OCI-LY3 (cell line): ENCODE data around the gene USP28.

ENCODE experiments used
- H2AFZ ChIP-seq: fragments of 200-600, 300-600 bp; shearing (Covaris generic); 2 replicates; pipeline ENCODE4 v1.6.0; 2014; ENCODE audit warnings: antibody characterized with exemption, low read depth, low read length
- H3K27ac ChIP-seq: fragments of 200-600, 300-600 bp; sonication (generic); 2 replicates; pipeline ENCODE4 v1.5.1; 2014; ENCODE audit warnings: mild to moderate bottlenecking, low read length, moderate library complexity, mixed read lengths
- H3K27me3 ChIP-seq: fragments of 200-600, 300-600 bp; sonication (generic); 2 replicates; pipeline ENCODE4 v1.6.1; 2014; ENCODE audit warnings: low read depth, low read length, mixed read lengths
- H3K36me3 ChIP-seq: fragments of 200-600, 300-600 bp; sonication (generic); replicated peaks from 2 replicates; pipeline ENCODE3; 2014; ENCODE audit warnings: low read depth, low read length, mixed read lengths
- H3K4me1 ChIP-seq: fragments of 300-600, 200-600 bp; sonication (generic); 2 replicates; pipeline ENCODE4 v1.6.1; 2014; ENCODE audit warnings: low read length, mixed read lengths
- H3K4me2 ChIP-seq: fragments of 200-600, 300-600 bp; sonication (generic); 2 replicates; pipeline ENCODE4 v1.6.1; 2014; ENCODE audit warnings: low read length, mixed read lengths
- H3K4me3 ChIP-seq: fragments of 300-600, 200-600 bp; sonication (generic); 2 replicates; pipeline ENCODE4 v1.5.1; 2014; ENCODE audit warnings: antibody characterized with exemption, mild to moderate bottlenecking, low read length, moderate library complexity
- H3K79me2 ChIP-seq: fragments of 300-600, 200-600 bp; shearing (Covaris generic); 2 replicates; pipeline ENCODE4 v1.6.1; 2014; ENCODE audit warnings: mild to moderate bottlenecking, low read length, mixed read lengths
- H3K9ac ChIP-seq: fragments of 300-600, 200-600 bp; shearing (Covaris generic); 2 replicates; pipeline ENCODE4 v1.6.0; 2014; ENCODE audit warnings: mild to moderate bottlenecking, low read length, moderate library complexity
- H3K9me3 ChIP-seq: fragments of 200-600, 300-600 bp; shearing (Covaris generic); 2 replicates; pipeline ENCODE4 v1.6.1; 2014; ENCODE audit warnings: low read length, mixed read lengths; ENCODE audit not compliant: insufficient read depth
- H4K20me1 ChIP-seq: fragments of 200-600, 300-600 bp; sonication (generic); 2 replicates; pipeline ENCODE4 v1.6.1; 2016; ENCODE audit warnings: low read length, mixed read lengths; ENCODE audit not compliant: insufficient read depth
- EZH2phosphoT487 ChIP-seq: fragments of 200-600 bp; shearing (Covaris generic); IDR thresholded peaks from 2 replicates; pipeline ENCODE4 v1.6.1; 2018; ENCODE audit warnings: antibody characterized with exemption, mixed run types, low read depth
- TF ChIP-seq, protein P1 (sequence below): fragments of 200-600, 300-600 bp; sonication (generic); IDR thresholded peaks from 2 replicates; pipeline ENCODE4 v1.5.1; 2014; ENCODE audit warnings: antibody characterized with exemption, low read length, low read depth

USP28 gene

DNA sequence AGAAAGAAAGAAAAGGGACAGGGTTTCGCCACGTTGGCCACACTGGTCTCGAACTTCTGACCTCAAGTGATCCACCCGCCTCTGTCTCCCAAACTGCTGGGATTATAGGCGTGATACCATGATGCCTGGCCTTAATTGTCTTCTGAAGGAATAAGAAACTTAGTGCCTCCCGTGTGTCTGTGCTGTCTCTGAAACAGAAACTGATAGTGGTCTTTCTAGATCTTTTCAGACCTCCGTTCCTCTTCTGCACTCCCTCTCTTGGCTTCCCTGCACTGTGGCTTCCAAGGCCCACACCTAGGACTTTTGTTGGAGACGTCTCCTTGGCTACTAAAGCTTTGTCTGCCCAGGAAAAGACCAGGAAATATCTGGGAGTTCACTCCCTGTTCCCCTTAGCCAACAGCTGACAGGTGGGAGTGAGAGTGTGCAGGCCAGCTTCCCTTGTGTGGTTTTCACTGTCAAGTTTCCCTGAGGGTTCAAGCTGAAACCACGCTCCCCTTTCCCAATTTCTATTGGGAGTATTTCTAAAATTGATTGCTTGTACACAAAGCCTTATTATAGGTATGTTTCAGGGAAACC, 19.1 kb upstream of the USP28 start:
- Histone ChIP-seq H2AFZ (peak overlapping the region; percentile 22; the same call in 1 of the 2 replicates), H3K27ac (no peak overlapping the region), H3K9ac (peak overlapping the region; percentile 17; the same call in 1 of the 2 replicates), H4K20me1 (no peaks in the 10 kb centered on the region), H3K36me3 (no peaks in the 10 kb centered on the region), H3K4me2 (peak overlapping the region; percentile 64), H3K4me1 (peaks cover 33% of the 10 kb centered on the region), H3K4me3 (peak overlapping the region; percentile 34; the same call in 1 of the 2 replicates), H3K27me3 (no peaks in the 10 kb centered on the region), H3K9me3 (no peaks in the 10 kb centered on the region), H3K79me2 (no peaks in the 10 kb centered on the region)
- TF ChIP-seq, protein P1, sequence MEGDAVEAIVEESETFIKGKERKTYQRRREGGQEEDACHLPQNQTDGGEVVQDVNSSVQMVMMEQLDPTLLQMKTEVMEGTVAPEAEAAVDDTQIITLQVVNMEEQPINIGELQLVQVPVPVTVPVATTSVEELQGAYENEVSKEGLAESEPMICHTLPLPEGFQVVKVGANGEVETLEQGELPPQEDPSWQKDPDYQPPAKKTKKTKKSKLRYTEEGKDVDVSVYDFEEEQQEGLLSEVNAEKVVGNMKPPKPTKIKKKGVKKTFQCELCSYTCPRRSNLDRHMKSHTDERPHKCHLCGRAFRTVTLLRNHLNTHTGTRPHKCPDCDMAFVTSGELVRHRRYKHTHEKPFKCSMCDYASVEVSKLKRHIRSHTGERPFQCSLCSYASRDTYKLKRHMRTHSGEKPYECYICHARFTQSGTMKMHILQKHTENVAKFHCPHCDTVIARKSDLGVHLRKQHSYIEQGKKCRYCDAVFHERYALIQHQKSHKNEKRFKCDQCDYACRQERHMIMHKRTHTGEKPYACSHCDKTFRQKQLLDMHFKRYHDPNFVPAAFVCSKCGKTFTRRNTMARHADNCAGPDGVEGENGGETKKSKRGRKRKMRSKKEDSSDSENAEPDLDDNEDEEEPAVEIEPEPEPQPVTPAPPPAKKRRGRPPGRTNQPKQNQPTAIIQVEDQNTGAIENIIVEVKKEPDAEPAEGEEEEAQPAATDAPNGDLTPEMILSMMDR: no peak
- no peak for TF ChIP-seq EZH2phosphoT487

DNA sequence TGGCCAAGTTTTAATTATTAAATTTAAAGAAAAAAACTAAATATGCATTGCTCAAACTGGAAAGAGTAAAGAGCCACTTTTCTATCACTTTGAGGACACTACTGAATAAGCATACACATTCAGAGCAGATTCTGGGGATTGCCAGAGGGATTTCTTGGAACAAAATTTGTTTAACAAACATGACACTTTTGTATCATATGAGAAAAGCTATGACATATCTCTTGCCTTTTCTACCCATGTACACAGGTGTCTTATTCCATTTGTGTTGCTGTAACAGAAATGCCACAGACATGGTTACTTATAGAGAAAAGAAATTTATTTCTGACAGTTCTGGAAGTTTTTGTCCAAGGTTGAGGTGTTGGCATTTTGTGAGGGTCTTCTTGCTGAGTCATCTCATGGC, 13.5 kb upstream of the USP28 start:
- Histone ChIP-seq H3K27me3 (no peaks in the 10 kb centered on the region), H3K4me1 (peaks cover 26% of the 10 kb centered on the region), H2AFZ (no peak overlapping the region), H4K20me1 (no peaks in the 10 kb centered on the region), H3K9ac (no peak overlapping the region), H3K79me2 (no peaks in the 10 kb centered on the region), H3K27ac (no peak overlapping the region), H3K4me3 (no peak overlapping the region), H3K4me2 (no peak overlapping the region), H3K9me3 (no peaks in the 10 kb centered on the region), H3K36me3 (no peaks in the 10 kb centered on the region)
- TF ChIP-seq EZH2phosphoT487: no peak
- TF ChIP-seq, protein P1: no peak

DNA sequence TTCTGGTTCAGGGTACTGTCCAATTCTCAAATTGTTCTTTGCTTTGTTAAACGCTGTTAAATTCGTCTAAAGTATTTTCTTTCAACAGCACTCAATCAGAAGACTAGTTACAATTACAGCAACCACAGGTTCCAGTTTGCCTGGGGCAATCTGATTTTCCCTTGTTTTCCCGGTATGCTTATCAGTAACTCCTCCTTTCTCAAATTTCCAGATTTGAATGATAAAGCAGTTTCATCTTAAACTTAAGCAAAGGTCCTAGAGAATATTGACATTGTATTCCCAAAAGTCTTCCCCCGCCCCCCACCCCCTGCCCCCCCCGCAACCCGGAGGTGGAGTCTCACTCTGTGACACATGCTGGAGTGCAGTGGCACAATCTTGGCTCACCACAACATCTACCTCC, 10.5 kb upstream of the USP28 start:
- Histone ChIP-seq H3K4me2 (no peak overlapping the region), H3K9ac (no peak overlapping the region), H3K79me2 (no peaks in the 10 kb centered on the region), H3K4me3 (no peak overlapping the region), H3K4me1 (peaks cover 26% of the 10 kb centered on the region), H3K36me3 (no peaks in the 10 kb centered on the region), H4K20me1 (no peaks in the 10 kb centered on the region), H3K9me3 (no peaks in the 10 kb centered on the region), H2AFZ (no peak overlapping the region), H3K27me3 (no peaks in the 10 kb centered on the region), H3K27ac (no peak overlapping the region)
- TF ChIP-seq EZH2phosphoT487: no peak
- TF ChIP-seq, protein P1: no peak

DNA sequence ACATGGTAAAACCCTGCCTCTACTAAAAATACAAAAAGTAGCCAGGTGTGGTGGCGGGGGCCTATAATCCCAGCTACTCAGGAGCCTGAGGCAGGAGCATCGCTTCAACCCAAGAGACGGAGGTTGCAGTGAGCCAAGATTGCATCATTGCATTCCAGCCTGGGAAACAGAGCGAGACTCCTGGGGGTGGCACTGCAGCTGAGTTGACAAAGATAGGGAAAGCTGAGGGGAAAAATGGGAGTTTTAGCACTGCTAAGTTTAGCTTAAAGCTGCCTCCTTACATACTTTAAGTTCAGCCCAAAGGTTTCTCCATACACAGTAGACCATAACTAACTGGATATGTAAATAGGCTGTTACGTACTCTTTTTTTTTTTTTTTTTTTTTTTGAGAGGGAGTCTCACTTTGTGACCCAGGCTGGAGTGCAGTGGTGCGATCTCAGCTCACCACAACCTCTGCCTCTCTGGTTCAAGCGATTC, 9.0 kb upstream of the USP28 start:
- Histone ChIP-seq H3K4me2 (0 out of 2 replicates have a peak overlapping the region, but pooled peaks have one; percentile 4), H3K27me3 (no peaks in the 10 kb centered on the region), H3K9ac (no peak overlapping the region), H3K9me3 (no peaks in the 10 kb centered on the region), H3K4me3 (no peak overlapping the region), H3K36me3 (no peaks in the 10 kb centered on the region), H3K27ac (no peak overlapping the region), H4K20me1 (no peaks in the 10 kb centered on the region), H3K79me2 (no peaks in the 10 kb centered on the region), H3K4me1 (peaks cover 26% of the 10 kb centered on the region), H2AFZ (no peak overlapping the region; the same call in 1 of the 2 replicates)
- no peak for TF ChIP-seq EZH2phosphoT487
- TF ChIP-seq, protein P1: no peak
